H1 (cell line): ENCODE results near the gene SCP2. TPM values are rescaled to one million over a fixed set of nuclear protein-coding genes. Genes with fewer than 3 reads are reported as not detected.

Source experiments
- CTCF ChIA-PET: fragments of 300-600 bp; sonication (Branson Sonifier 250); formaldehyde crosslinking; loops from one replicate; lab custom pipeline; 2021; ENCODE audit not compliant: partially characterized antibody; lab: Charles Lee
- POLR2A ChIA-PET: fragments of 300-600 bp; sonication (Branson Sonifier 250); formaldehyde crosslinking; loops from one replicate; lab custom pipeline; 2021; ENCODE audit warnings: inconsistent platforms; ENCODE audit not compliant: partially characterized antibody; lab: Charles Lee
- DNase-seq, 2 experiments: peaks; one replicate each; pipeline versions ENCODE4 v3.0.0 to v3.0.0-alpha.2; 2010 to 2022; ENCODE audit warnings: low spot score in 2 of 2, low read depth in 1 of 2, mixed read lengths in 1 of 2
- FAIRE-seq: peaks from 2 replicates; lab custom pipeline; 2011; peaks lifted over from hg19 to GRCh38; lab: Jason Lieb, UNC
- H2AFZ ChIP-seq: 2 replicates; pipeline ENCODE4 v1.8.1; 2012; ENCODE audit warnings: low read length, inconsistent platforms
- H2AK5ac ChIP-seq: 2 replicates; pipeline ENCODE4 v1.6.1; 2013; ENCODE audit warnings: low read depth, low read length
- H2BK120ac ChIP-seq: replicated peaks from 2 replicates; pipeline ENCODE3; 2013; ENCODE audit warnings: low read depth, low read length, inconsistent platforms
- H2BK12ac ChIP-seq: 2 replicates; pipeline ENCODE4 v1.6.1; 2013; ENCODE audit warnings: low read depth, low read length
- H2BK15ac ChIP-seq: 2 replicates; pipeline ENCODE4 v1.6.1; 2013; ENCODE audit warnings: low read length
- H2BK20ac ChIP-seq: 2 replicates; pipeline ENCODE4 v1.6.1; 2013; ENCODE audit warnings: low read length
- H2BK5ac ChIP-seq: 2 replicates; pipeline ENCODE4 v1.6.1; 2013; ENCODE audit warnings: low read depth, low read length
- H3K14ac ChIP-seq: 2 replicates; pipeline ENCODE4 v1.6.1; 2013; ENCODE audit warnings: inconsistent platforms; ENCODE audit not compliant: insufficient read length
- H3K18ac ChIP-seq: 2 replicates; pipeline ENCODE4 v1.6.1; 2013; ENCODE audit warnings: low read length; ENCODE audit errors: extremely low read depth
- H3K23ac ChIP-seq: 2 replicates; pipeline ENCODE4 v1.6.1; 2013; ENCODE audit warnings: inconsistent platforms; ENCODE audit not compliant: insufficient read length
- H3K23me2 ChIP-seq: 2 replicates; pipeline ENCODE4 v1.6.1; 2013; ENCODE audit warnings: low read depth, low read length
- H3K27ac ChIP-seq: 2 replicates; pipeline ENCODE4 v1.6.1; 2011; ENCODE audit warnings: low read depth, low read length, inconsistent platforms
- H3K27me3 ChIP-seq, 4 experiments: replicated peaks in 1 of 4; 1 replicate in 1 of 4; 2 replicates in 3 of 4; pipeline versions ENCODE4 v1.6.1 to v1.8.1; 2011 to 2013; ENCODE audit warnings: low read length in 3 of 4, mild to moderate bottlenecking in 3 of 4, inconsistent platforms in 2 of 4, mixed read lengths in 2 of 4, moderate library complexity in 1 of 4; ENCODE audit not compliant: control insufficient read depth in 3 of 4, insufficient read depth in 3 of 4; ENCODE audit errors: extremely low read depth in 1 of 4
- H3K36me3 ChIP-seq, 4 experiments: 2 replicates each; pipeline versions ENCODE4 v1.6.1 to v1.8.1; 2011 to 2013; ENCODE audit warnings: mild to moderate bottlenecking in 4 of 4, low read length in 3 of 4, moderate library complexity in 2 of 4, control low read depth in 1 of 4, inconsistent platforms in 1 of 4; ENCODE audit not compliant: insufficient read depth in 4 of 4, control insufficient read depth in 2 of 4
- H3K4ac ChIP-seq: replicated peaks from 2 replicates; pipeline ENCODE3; 2013; ENCODE audit warnings: low read length, low read depth, mixed read lengths, inconsistent platforms; ENCODE audit not compliant: insufficient read length
- H3K4me1 ChIP-seq, 4 experiments: replicated peaks in 1 of 4; 1 replicate in 1 of 4; 2 replicates in 3 of 4; pipeline versions ENCODE4 v1.6.1 to v1.8.1; 2011 to 2013; ENCODE audit warnings: low read length in 3 of 4, inconsistent platforms in 2 of 4, mixed read lengths in 1 of 4; ENCODE audit not compliant: insufficient read depth in 4 of 4, control insufficient read depth in 3 of 4
- H3K4me2 ChIP-seq, 2 experiments: 2 replicates each; pipeline versions ENCODE4 v1.6.1 to v1.8.1; 2011 to 2013; ENCODE audit warnings: low read depth in 2 of 2, low read length in 2 of 2, control low read depth in 1 of 2, inconsistent platforms in 1 of 2, mild to moderate bottlenecking in 1 of 2; ENCODE audit not compliant: insufficient read depth in 1 of 2
- H3K4me3 ChIP-seq, 4 experiments: fragments of 200-600, 300-600 bp in 1 of 4; sonication (generic), shearing (Covaris generic), sonication (Bioruptor Twin) in 1 of 4; 2 replicates each; pipeline versions ENCODE4 v1.5.1 to v1.8.1; 2011 to 2016; ENCODE audit warnings: low read length in 4 of 4, low read depth in 3 of 4, control low read depth in 2 of 4, inconsistent platforms in 2 of 4, mild to moderate bottlenecking in 2 of 4, mixed read lengths in 1 of 4, moderate library complexity in 1 of 4; ENCODE audit not compliant: insufficient read depth in 2 of 4; ENCODE audit errors: extremely low read depth in 1 of 4
- H3K56ac ChIP-seq: replicated peaks from 2 replicates; pipeline ENCODE3; 2013; ENCODE audit warnings: low read depth, mild to moderate bottlenecking, mixed read lengths, low read length, inconsistent platforms; ENCODE audit not compliant: insufficient read length
- H3K79me1 ChIP-seq: 2 replicates; pipeline ENCODE4 v1.6.1; 2013; ENCODE audit warnings: low read depth, low read length, control low read depth
- H3K79me2 ChIP-seq, 2 experiments: 2 replicates each; pipeline versions ENCODE4 v1.6.1 to v1.8.1; 2012 to 2013; ENCODE audit warnings: low read length in 2 of 2, mild to moderate bottlenecking in 2 of 2, inconsistent platforms in 1 of 2; ENCODE audit not compliant: insufficient read depth in 2 of 2, control insufficient read depth in 1 of 2
- H3K9ac ChIP-seq, 4 experiments: replicated peaks in 1 of 4; 1 replicate in 1 of 4; 2 replicates in 3 of 4; pipeline versions ENCODE4 v1.6.1 to v1.8.1; 2011 to 2013; ENCODE audit warnings: low read depth in 3 of 4, low read length in 3 of 4, control low read depth in 2 of 4, mild to moderate bottlenecking in 2 of 4, moderate library complexity in 2 of 4, inconsistent platforms in 1 of 4; ENCODE audit errors: extremely low read depth in 1 of 4
- H3K9me3 ChIP-seq, 2 experiments: 2 replicates each; pipeline versions ENCODE4 v1.6.1 to v1.8.1; 2012 to 2013; ENCODE audit warnings: mild to moderate bottlenecking in 2 of 2, moderate library complexity in 2 of 2, control low read depth in 1 of 2, inconsistent platforms in 1 of 2, low read depth in 1 of 2, low read length in 1 of 2, mixed read lengths in 1 of 2; ENCODE audit not compliant: insufficient read depth in 2 of 2
- H4K20me1 ChIP-seq, 2 experiments: replicated peaks in 1 of 2; 2 replicates each; pipeline versions ENCODE3 to v1.8.1; 2011 to 2013; ENCODE audit warnings: inconsistent platforms in 2 of 2, low read length in 2 of 2, mild to moderate bottlenecking in 1 of 2; ENCODE audit not compliant: insufficient read depth in 2 of 2, control insufficient read depth in 1 of 2
- H4K5ac ChIP-seq: 2 replicates; pipeline ENCODE4 v1.6.1; 2013; ENCODE audit warnings: low read length, low read depth, mixed read lengths, inconsistent platforms; ENCODE audit not compliant: insufficient read length
- H4K8ac ChIP-seq: 2 replicates; pipeline ENCODE4 v1.8.0; 2013; ENCODE audit warnings: mild to moderate bottlenecking, moderate library complexity, low read length, inconsistent platforms; ENCODE audit not compliant: insufficient read depth; ENCODE audit errors: extremely low read depth
- H4K91ac ChIP-seq: replicated peaks from 2 replicates; pipeline ENCODE3; 2013; ENCODE audit warnings: low read length, mixed read lengths, inconsistent platforms; ENCODE audit not compliant: insufficient read length
- ASH2L ChIP-seq: fragments of 200-600, 300-600 bp; sonication (generic); IDR thresholded peaks from one replicate; pipeline ENCODE4 v1.7.1; 2017; ENCODE audit warnings: low read length
- BCL11A ChIP-seq, 2 experiments: IDR thresholded peaks; one replicate each; pipeline ENCODE4 v1.6.1; 2011; ENCODE audit warnings: low read depth in 2 of 2, low read length in 2 of 2, mild to moderate bottlenecking in 2 of 2
- CEBPB ChIP-seq: IDR thresholded peaks from 2 replicates; pipeline ENCODE4 v1.6.1; 2012; ENCODE audit warnings: low read depth, low read length
- CHD1 ChIP-seq: IDR thresholded peaks from 2 replicates; pipeline ENCODE4 v1.6.1; 2012; ENCODE audit warnings: low read depth, low read length, improper control_type of control experiment
- CHD2 ChIP-seq: IDR thresholded peaks from 2 replicates; pipeline ENCODE4 v1.6.1; 2012; ENCODE audit warnings: low read length, improper control_type of control experiment
- CTCF ChIP-seq, 3 experiments: IDR thresholded peaks; 1 replicate in 2 of 3; 2 replicates in 1 of 3; pipeline versions ENCODE4 v1.5.1 to v1.6.1; 2011; ENCODE audit warnings: low read length in 3 of 3, mild to moderate bottlenecking in 3 of 3, inconsistent platforms in 2 of 3, low read depth in 1 of 3, moderate library complexity in 1 of 3; ENCODE audit not compliant: insufficient read depth in 1 of 3; ENCODE audit errors: control extremely low read depth in 1 of 3
- HDAC6 ChIP-seq: IDR thresholded peaks from one replicate; pipeline ENCODE4 v1.7.1; 2012; ENCODE audit warnings: low read depth, mild to moderate bottlenecking, inconsistent platforms, low read length, moderate library complexity
- JUN ChIP-seq: IDR thresholded peaks from 2 replicates; pipeline ENCODE4 v1.6.1; 2011; ENCODE audit warnings: low read depth, mild to moderate bottlenecking, improper control_type of control experiment, low read length
- NRF1 ChIP-seq: IDR thresholded peaks from 2 replicates; pipeline ENCODE4 v1.6.1; 2011; ENCODE audit warnings: mild to moderate bottlenecking, low read depth, low read length, improper control_type of control experiment
- PHF8 ChIP-seq: fragments of 200-600 bp; sonication (generic); conservative IDR thresholded peaks from 2 replicates; pipeline ENCODE4 v1.7.1; 2012; ENCODE audit warnings: low read depth, mild to moderate bottlenecking, inconsistent platforms, low read length, moderate library complexity
- SAP30 ChIP-seq: fragments of 300-600 bp; sonication (generic); IDR thresholded peaks from 2 replicates; pipeline ENCODE4 v1.7.1; 2012; ENCODE audit warnings: low read length, moderate library complexity, mild to moderate bottlenecking, inconsistent platforms; ENCODE audit not compliant: insufficient read depth, insufficient replicate concordance
- SUZ12 ChIP-seq: fragments of 200-600 bp; sonication (generic); IDR thresholded peaks from 2 replicates; pipeline ENCODE4 v1.6.1; 2012; ENCODE audit warnings: mild to moderate bottlenecking, inconsistent platforms, low read length, moderate library complexity, mixed read lengths
- WGBS, 2 experiments: shearing (Covaris generic) in 1 of 2; methylation state at CpG; one replicate each; pipeline versions ENCODE4 v1.1.6 to v1.1.7; 2013 to 2015; ENCODE audit warnings: low lambda C conversion rate in 2 of 2, mixed read lengths in 2 of 2, inconsistent platforms in 1 of 2, low coverage in 1 of 2, missing lambda C conversion rate in 1 of 2; ENCODE audit not compliant: insufficient replicate concordance in 2 of 2, insufficient coverage in 1 of 2, insufficient read length in 1 of 2; ENCODE audit errors: extremely low coverage in 1 of 2, missing lambda C conversion rate in 1 of 2; 5-methylcytosine and 5-hydroxymethylcytosine counted together
- polyA plus RNA-seq, 7 experiments: library from polyadenylated mRNA; depleted of rRNA in 3 of 7; stranded (reverse) in 5 of 7; unstranded in 2 of 7; fragments of >200 nt in 5 of 7; fragments of 200-250 nt in 2 of 7; gene quantifications; 1 replicate in 5 of 7; 2 replicates in 1 of 7; 4 replicates in 1 of 7; pipeline versions ENCODE4 v1.2.1 to v1.2.3, GENCODE V29; 2011 to 2013; ENCODE audit warnings: missing spikeins in 2 of 7, mixed read lengths in 2 of 7
- total RNA-seq: library from RNA; stranded (reverse); fragmentation: NEBNext Ultra II Directional; extraction: Animal tissue kit (Norgen Biotek cat#: 25700); gene quantifications from 2 replicates; pipeline ENCODE4 v1.2.1, GENCODE V29; 2021

SCP2 gene
- total and polyA plus RNA-seq, 2 of the 8 experiments (the other 6 are each of a cell fraction or from before 2014, with no cell fraction given), result 20.9 to 54.3 TPM

DNA sequence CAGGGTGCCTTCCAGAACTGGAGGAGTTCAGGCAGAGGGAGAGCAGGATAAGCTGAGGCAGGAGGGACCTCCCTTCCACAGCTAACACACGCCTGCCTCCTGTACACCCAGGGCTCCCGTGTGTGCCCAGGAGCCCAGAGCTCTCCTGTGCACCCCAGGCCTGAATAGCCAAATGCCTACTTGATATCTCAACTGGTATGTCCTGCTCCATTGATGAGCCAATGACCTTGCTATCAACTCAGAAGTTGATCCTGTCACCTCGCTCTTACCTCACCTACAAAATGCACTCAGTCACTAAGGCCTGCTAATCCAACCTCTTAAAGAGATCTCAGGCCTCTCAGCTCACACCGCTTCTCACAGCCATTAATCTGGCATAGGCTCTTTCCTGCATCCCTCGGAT, 12.6 kb upstream of the SCP2 start:
- H3K79me1 ChIP-seq, result peaks cover 2% of the 10 kb centered on the region
- WGBS, 2 experiments, result 87% methylated on average over 5 of the region's 5 CpGs; no CpG with 5 or more reads in 1 of the 2 experiments
- H2AK5ac ChIP-seq, result no peak overlapping the region
- ChIA-PET POLR2A (no interaction called here), CTCF (interaction anchor here (0.6 to 6.1 kb wide), 9 partner anchors 9 to 989 kb away, joined by 3 to 39 read pairs (median 4); no protein-coding TSS in a partner anchor)
- no peak overlapping the region for H3K4ac ChIP-seq
- H2BK12ac ChIP-seq, result no peak overlapping the region
- no peaks in the 10 kb centered on the region; a peak in 1 of 4 replicates for H3K9me3 ChIP-seq
- no peak overlapping the region for H2BK5ac ChIP-seq
- no peak overlapping the region for H4K8ac ChIP-seq
- FAIRE-seq (no peak), DNase-seq (no peak)
- H2BK20ac ChIP-seq, result no peak overlapping the region
- no peak overlapping the region; the same call in 1 of the 2 replicates for H3K18ac ChIP-seq
- H3K9ac ChIP-seq, result no peak overlapping the region
- no peak overlapping the region; the same call in 1 of the 2 replicates for H2BK15ac ChIP-seq
- H3K14ac ChIP-seq, result no peak overlapping the region
- no peaks in the 10 kb centered on the region for H3K36me3 ChIP-seq
- H3K4me2 ChIP-seq, result no peak overlapping the region
- H4K91ac ChIP-seq, result no peak overlapping the region
- no peak overlapping the region for H3K4me3 ChIP-seq
- H2BK120ac ChIP-seq, result no peak overlapping the region
- H3K27ac ChIP-seq, result no peak overlapping the region
- no peaks in the 10 kb centered on the region for H3K27me3 ChIP-seq
- H4K5ac ChIP-seq, result no peak overlapping the region
- H3K23me2 ChIP-seq, result no peaks in the 10 kb centered on the region
- H3K4me1 ChIP-seq, result peaks cover 0 to 4% (median 0%) of the 10 kb centered on the region in 4 experiments; a peak in 1 of 7 replicates
- no peak overlapping the region for H2AFZ ChIP-seq
- H4K20me1 ChIP-seq, result peaks cover 1 to 2% of the 10 kb centered on the region in 2 experiments
- H3K23ac ChIP-seq, result no peak overlapping the region
- no peaks in the 10 kb centered on the region for H3K79me2 ChIP-seq
- H3K56ac ChIP-seq, result no peak overlapping the region
- TF ChIP-seq CEBPB, result no peak
- no peak for TF ChIP-seq HDAC6
- no peak for TF ChIP-seq CHD1
- no peak for TF ChIP-seq CTCF (IDR thresholded peaks at IDR 0.05; ENCODE audit: control extremely low read depth in 1 of 3, insufficient read depth in 1 of 3, low read depth in 1 of 3, low read length in 3 of 3)
- no peak for TF ChIP-seq SUZ12
- no peak for TF ChIP-seq NRF1
- no peak for TF ChIP-seq JUN
- TF ChIP-seq PHF8, result no peak
- TF ChIP-seq CHD2, result no peak
- TF ChIP-seq SAP30, result no peak
- TF ChIP-seq BCL11A (IDR thresholded peaks at IDR 0.05; ENCODE audit: low read depth in 2 of 2, low read length in 2 of 2), result no peak
- TF ChIP-seq ASH2L, result no peak
